ENCODE results near the gene GRM7. TPM values are rescaled to one million over a fixed set of nuclear protein-coding genes. Genes with fewer than 3 reads are reported as not detected.

Gene GRM7
- total and polyA plus RNA-seq, 9 of the 15 experiments (the other 6 are each of a cell fraction or from before 2014, with no cell fraction given), result not detected

DNA sequence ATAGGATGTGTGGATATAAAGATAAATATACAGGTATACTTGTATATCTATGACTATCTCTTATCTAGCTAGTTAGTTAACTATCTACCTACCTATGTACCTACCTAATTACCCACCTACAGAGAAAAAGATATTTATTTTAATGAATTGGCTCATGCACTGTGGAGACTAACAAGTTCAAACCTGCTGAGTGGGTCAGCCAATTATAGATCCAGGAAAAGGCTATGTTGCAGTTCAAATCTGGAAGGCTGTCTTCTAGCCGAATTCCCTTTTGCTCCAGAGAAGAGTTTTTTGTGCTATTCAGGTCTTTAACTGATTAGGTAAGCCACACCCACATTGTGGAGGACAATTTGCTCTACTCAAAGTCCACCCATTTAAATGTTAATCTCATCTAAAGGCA, 335.0 kb downstream of the GRM7 start:
- H3K27me3 ChIP-seq (ENCODE audit: control insufficient read depth in 2 of 2, insufficient read depth in 2 of 2, low read length in 2 of 2), result no peaks in the 10 kb centered on the region
- 6% methylated on average over 1 of the region's 1 CpG for WGBS (ENCODE audit: insufficient coverage, low coverage, missing lambda C conversion rate)
- ChIA-PET CTCF (ENCODE audit: low intra/inter-chr PET ratio) (no interaction called here), POLR2A (no interaction called here)
- H3K4me3 ChIP-seq, result no peak overlapping the region
- no TSS peak for BruUV-seq (replicated peaks)
- no peak overlapping the region for H3K9ac ChIP-seq (ENCODE audit: insufficient read depth in 1 of 2, low read depth in 2 of 2, low read length in 2 of 2)
- H3K4me2 ChIP-seq (ENCODE audit: insufficient read depth, low read length), result no peak overlapping the region
- intact Hi-C loops (cut with micrococcal nuclease), result no loop called here
- H4K20me1 ChIP-seq (replicated peaks; ENCODE audit: control insufficient read depth, insufficient read depth, low read length), result no peaks in the 10 kb centered on the region
- H3K9me3 ChIP-seq (replicated peaks; ENCODE audit: control insufficient read depth, insufficient read depth, low read depth, low read length), result no peaks in the 10 kb centered on the region; the same call in 1 of the 2 replicates
- H3K79me2 ChIP-seq (ENCODE audit: control insufficient read depth, insufficient read depth, low read length), result no peaks in the 10 kb centered on the region
- TF ChIP-seq SMAD4 (CRISPR knock-in tag; conservative IDR thresholded peaks at IDR 0.05) (no peak), ZNF785 (CRISPR knock-in tag; IDR thresholded peaks at IDR 0.05) (no peak), NR3C1 (CRISPR knock-in tag; IDR thresholded peaks at IDR 0.05) (no peak), MTA2 (IDR thresholded peaks at IDR 0.05; ENCODE audit: low read depth) (no peak)
- no peak overlapping the region for H2AFZ ChIP-seq (ENCODE audit: low read depth, low read length)
- in situ Hi-C loops (cut with MboI), result no loop called here
- no peaks in the 10 kb centered on the region for H3K36me3 ChIP-seq (ENCODE audit: control insufficient read depth, insufficient read depth, low read length)
- H3K27ac ChIP-seq (ENCODE audit: extremely low read depth, low read depth, low read length), result no peak overlapping the region
- FAIRE-seq, result no peak
- H3K4me1 ChIP-seq (replicated peaks in 1 of 2; ENCODE audit: control insufficient read depth in 2 of 2, insufficient read depth in 2 of 2, low read length in 2 of 2), result no peaks in the 10 kb centered on the region
- H3K9me1 ChIP-seq (ENCODE audit: control insufficient read depth, insufficient read depth, low read length), result no peaks in the 10 kb centered on the region
- DNase-seq (ENCODE audit: extremely low read depth in 1 of 4, low spot score in 3 of 4), result no peak
- ATAC-seq, result no peak

DNA sequence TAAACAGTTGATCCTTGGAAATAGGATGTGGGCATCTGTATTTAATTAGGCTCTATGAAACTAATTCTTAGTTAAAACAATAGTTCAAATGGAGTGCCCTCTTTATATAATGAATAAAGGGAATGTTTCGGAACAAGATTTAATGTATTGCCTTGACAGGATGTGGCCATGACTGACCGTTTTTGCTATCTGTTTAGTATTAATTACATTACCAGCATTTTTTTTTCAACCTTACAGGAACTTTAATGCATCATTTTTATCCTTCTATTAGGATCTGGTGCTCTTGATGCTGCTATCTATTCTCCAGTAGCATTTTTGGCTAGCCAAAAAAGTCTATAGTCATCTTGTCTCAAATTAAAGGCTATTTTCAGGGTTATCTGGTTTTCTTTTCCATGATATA, 340.9 kb downstream of the GRM7 start:
- Histone ChIP-seq H3K9me3 (replicated peaks; ENCODE audit: control insufficient read depth, insufficient read depth, low read depth, low read length) (no peaks in the 10 kb centered on the region), H2AFZ (ENCODE audit: low read depth, low read length) (no peak overlapping the region), H3K36me3 (ENCODE audit: control insufficient read depth, insufficient read depth, low read length) (no peaks in the 10 kb centered on the region), H3K9ac (ENCODE audit: insufficient read depth in 1 of 2, low read depth in 2 of 2, low read length in 2 of 2) (no peak overlapping the region), H3K4me2 (ENCODE audit: insufficient read depth, low read length) (no peak overlapping the region), H4K20me1 (replicated peaks; ENCODE audit: control insufficient read depth, insufficient read depth, low read length) (no peaks in the 10 kb centered on the region), H3K4me1 (replicated peaks in 1 of 2; ENCODE audit: control insufficient read depth in 2 of 2, insufficient read depth in 2 of 2, low read length in 2 of 2) (no peaks in the 10 kb centered on the region), H3K4me3 (no peak overlapping the region), H3K27ac (ENCODE audit: extremely low read depth, low read depth, low read length) (no peak overlapping the region), H3K9me1 (ENCODE audit: control insufficient read depth, insufficient read depth, low read length) (no peaks in the 10 kb centered on the region), H3K27me3 (ENCODE audit: control insufficient read depth in 2 of 2, insufficient read depth in 2 of 2, low read length in 2 of 2) (no peaks in the 10 kb centered on the region), H3K79me2 (ENCODE audit: control insufficient read depth, insufficient read depth, low read length) (no peaks in the 10 kb centered on the region)
- WGBS (ENCODE audit: insufficient coverage, low coverage, missing lambda C conversion rate), result 0% methylated on average over 2 of the region's 2 CpGs
- DNase-seq (ENCODE audit: extremely low read depth in 1 of 4, low spot score in 3 of 4), result no peak
- in situ Hi-C loops (cut with MboI), result no loop called here
- no TSS peak for BruUV-seq (replicated peaks)
- no peak for ATAC-seq
- POLR2A ChIA-PET, result no interaction called here
- intact Hi-C loops (cut with micrococcal nuclease), result no loop called here
- FAIRE-seq, result no peak
- CTCF ChIA-PET (ENCODE audit: low intra/inter-chr PET ratio), result no interaction called here
- TF ChIP-seq CTBP1 (IDR thresholded peaks at IDR 0.05; ENCODE audit: borderline replicate concordance) (no peak), NFRKB (IDR thresholded peaks at IDR 0.05; ENCODE audit: low read depth) (no peak), ZNF445 (CRISPR knock-in tag; IDR thresholded peaks at IDR 0.05; ENCODE audit: low read depth) (no peak), RCOR1 (IDR thresholded peaks at IDR 0.05; ENCODE audit: borderline replicate concordance in 1 of 2, low read depth in 2 of 2, low read length in 2 of 2) (no peak), ZNF707 (CRISPR knock-in tag; conservative IDR thresholded peaks at IDR 0.05) (no peak), MBD2 (IDR thresholded peaks at IDR 0.05; ENCODE audit: borderline replicate concordance, low read depth) (no peak), MEF2A (IDR thresholded peaks at IDR 0.05; ENCODE audit: control insufficient read depth, low read depth, low read length) (no peak), NUFIP1 (IDR thresholded peaks at IDR 0.05; ENCODE audit: partially characterized antibody) (no peak), HNRNPUL1 (IDR thresholded peaks at IDR 0.05; ENCODE audit: low read length) (no peak), SIRT6 (IDR thresholded peaks at IDR 0.05; ENCODE audit: low read depth, low read length) (no peak), ZNF277 (CRISPR knock-in tag; IDR thresholded peaks at IDR 0.05; ENCODE audit: borderline replicate concordance) (no peak)

Measured in K562 (cell line).